GM19438 (cell line): ENCODE results near the gene ARF1.
A peak's percentile ranks its signal among the peaks of the same experiment; 100 is the strongest.
"Not testable (repeated sequence)": the region's sequence is repeated elsewhere in the genome, so short reads cannot be mapped to it uniquely, and the experiment has no call there.

Source experiments
- ATAC-seq: cut with Tn5 transposase; IDR thresholded peaks from one replicate; pipeline ENCODE4 v1.9.1; 2021; ENCODE audit warnings: low read depth; ENCODE audit not compliant: unreplicated experiment

The ARF1 gene

GRCh38 chr1:228100822-228101613 is 18.5 kb downstream of the ARF1 start:
- no peak for ATAC-seq

- ATAC-seq: no peak
Measured at GRCh38 chr1:228101614-228101993, 19.1 kb downstream of the ARF1 start.

- peak; percentile 25 for ATAC-seq
Measured at GRCh38 chr1:228101994-228102790, 19.7 kb downstream of the ARF1 start.

- peak; percentile 66 for ATAC-seq
Measured at GRCh38 chr1:228102791-228103620, 20.5 kb downstream of the ARF1 start, which contains the start of gene C1orf35. C1orf35 (minus strand) TSS chr1:228103325; CDS start chr1:228103227, 98 bp downstream.

- no peak for ATAC-seq
Measured at GRCh38 chr1:228104526-228105269, 22.2 kb downstream of the ARF1 start.

GRCh38 chr1:228105270-228105995 is 22.9 kb downstream of the ARF1 start:
- ATAC-seq: no peak

GRCh38 chr1:228105996-228106799 is 23.7 kb downstream of the ARF1 start:
- no peak for ATAC-seq

- ATAC-seq: no peak
Measured at GRCh38 chr1:228106800-228107054, 24.2 kb downstream of the ARF1 start.

- ATAC-seq: no peak
Measured at GRCh38 chr1:228107636-228108035, 25.1 kb downstream of the ARF1 start.

GRCh38 chr1:228108055-228108690 is 25.7 kb downstream of the ARF1 start:
- ATAC-seq: no peak

GRCh38 chr1:228108742-228109072 is 26.2 kb downstream of the ARF1 start:
- ATAC-seq: no peak

- peak; percentile 87 for ATAC-seq
Measured at GRCh38 chr1:228109073-228109961, 26.8 kb downstream of the ARF1 start, which contains the start of gene MRPL55. MRPL55 (minus strand) TSS chr1:228109299; CDS start chr1:228108260, 1,039 bp downstream.

GRCh38 chr1:228109962-228110488 is 27.5 kb downstream of the ARF1 start:
- no peak for ATAC-seq

- no peak for ATAC-seq
Measured at GRCh38 chr1:228110556-228110955, 28.0 kb downstream of the ARF1 start.

- ATAC-seq: not testable (repeated sequence)
Measured at GRCh38 chr1:228111315-228111714, 28.8 kb downstream of the ARF1 start.

GRCh38 chr1:228112167-228112566 is 29.7 kb downstream of the ARF1 start:
- no peak for ATAC-seq

- no peak for ATAC-seq
Measured at GRCh38 chr1:228112617-228113016, 30.1 kb downstream of the ARF1 start.
